ENCODE data around the gene DYRK1A. TPM values are rescaled to one million over a fixed set of nuclear protein-coding genes. Genes with fewer than 3 reads are reported as not detected.

The DYRK1A gene
- polyA plus RNA-seq, 1 donor from 2014 or later = 94.8 TPM

DNA sequence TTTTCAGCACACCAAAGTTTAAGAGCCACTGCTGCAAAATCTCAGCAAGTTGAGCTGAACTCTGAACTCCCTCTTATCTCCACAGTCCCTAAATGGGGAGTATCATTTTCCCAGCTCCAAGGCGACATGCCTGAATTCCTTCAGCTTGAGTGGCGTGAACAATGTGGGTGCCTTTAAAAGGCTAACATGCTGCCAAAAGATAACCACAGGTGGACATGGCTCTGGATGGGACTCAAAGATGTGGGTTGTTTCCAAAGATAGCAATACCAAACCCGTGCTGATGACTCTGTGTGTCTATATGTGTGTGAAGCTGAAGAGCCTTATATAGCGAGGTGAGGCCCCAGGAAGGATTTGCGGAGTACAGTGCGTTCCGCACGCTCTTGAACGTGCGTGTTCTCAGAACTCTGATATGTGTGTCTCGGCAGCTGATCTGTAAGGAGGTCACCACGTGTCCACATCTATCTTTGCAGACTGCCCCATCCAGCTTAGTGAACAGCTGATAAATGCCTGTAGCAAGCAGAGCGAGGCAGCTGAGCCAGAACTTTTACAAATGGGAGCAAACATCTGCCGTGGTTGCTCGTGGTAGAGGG, 189.2 kb downstream of the DYRK1A start:
- H3K27ac ChIP-seq (ENCODE audit: low read length) = no peak overlapping the region
- no peaks in the 10 kb centered on the region for H3K9me2 ChIP-seq (ENCODE audit: insufficient read depth, low read length)
- TF ChIP-seq, protein P1, sequence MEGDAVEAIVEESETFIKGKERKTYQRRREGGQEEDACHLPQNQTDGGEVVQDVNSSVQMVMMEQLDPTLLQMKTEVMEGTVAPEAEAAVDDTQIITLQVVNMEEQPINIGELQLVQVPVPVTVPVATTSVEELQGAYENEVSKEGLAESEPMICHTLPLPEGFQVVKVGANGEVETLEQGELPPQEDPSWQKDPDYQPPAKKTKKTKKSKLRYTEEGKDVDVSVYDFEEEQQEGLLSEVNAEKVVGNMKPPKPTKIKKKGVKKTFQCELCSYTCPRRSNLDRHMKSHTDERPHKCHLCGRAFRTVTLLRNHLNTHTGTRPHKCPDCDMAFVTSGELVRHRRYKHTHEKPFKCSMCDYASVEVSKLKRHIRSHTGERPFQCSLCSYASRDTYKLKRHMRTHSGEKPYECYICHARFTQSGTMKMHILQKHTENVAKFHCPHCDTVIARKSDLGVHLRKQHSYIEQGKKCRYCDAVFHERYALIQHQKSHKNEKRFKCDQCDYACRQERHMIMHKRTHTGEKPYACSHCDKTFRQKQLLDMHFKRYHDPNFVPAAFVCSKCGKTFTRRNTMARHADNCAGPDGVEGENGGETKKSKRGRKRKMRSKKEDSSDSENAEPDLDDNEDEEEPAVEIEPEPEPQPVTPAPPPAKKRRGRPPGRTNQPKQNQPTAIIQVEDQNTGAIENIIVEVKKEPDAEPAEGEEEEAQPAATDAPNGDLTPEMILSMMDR (IDR thresholded peaks at IDR 0.05; ENCODE audit: poor library complexity, severe bottlenecking) = no peak
- no peak for TF ChIP-seq SMC3 (conservative IDR thresholded peaks at IDR 0.05; ENCODE audit: poor library complexity)
- TF ChIP-seq, protein P2, sequence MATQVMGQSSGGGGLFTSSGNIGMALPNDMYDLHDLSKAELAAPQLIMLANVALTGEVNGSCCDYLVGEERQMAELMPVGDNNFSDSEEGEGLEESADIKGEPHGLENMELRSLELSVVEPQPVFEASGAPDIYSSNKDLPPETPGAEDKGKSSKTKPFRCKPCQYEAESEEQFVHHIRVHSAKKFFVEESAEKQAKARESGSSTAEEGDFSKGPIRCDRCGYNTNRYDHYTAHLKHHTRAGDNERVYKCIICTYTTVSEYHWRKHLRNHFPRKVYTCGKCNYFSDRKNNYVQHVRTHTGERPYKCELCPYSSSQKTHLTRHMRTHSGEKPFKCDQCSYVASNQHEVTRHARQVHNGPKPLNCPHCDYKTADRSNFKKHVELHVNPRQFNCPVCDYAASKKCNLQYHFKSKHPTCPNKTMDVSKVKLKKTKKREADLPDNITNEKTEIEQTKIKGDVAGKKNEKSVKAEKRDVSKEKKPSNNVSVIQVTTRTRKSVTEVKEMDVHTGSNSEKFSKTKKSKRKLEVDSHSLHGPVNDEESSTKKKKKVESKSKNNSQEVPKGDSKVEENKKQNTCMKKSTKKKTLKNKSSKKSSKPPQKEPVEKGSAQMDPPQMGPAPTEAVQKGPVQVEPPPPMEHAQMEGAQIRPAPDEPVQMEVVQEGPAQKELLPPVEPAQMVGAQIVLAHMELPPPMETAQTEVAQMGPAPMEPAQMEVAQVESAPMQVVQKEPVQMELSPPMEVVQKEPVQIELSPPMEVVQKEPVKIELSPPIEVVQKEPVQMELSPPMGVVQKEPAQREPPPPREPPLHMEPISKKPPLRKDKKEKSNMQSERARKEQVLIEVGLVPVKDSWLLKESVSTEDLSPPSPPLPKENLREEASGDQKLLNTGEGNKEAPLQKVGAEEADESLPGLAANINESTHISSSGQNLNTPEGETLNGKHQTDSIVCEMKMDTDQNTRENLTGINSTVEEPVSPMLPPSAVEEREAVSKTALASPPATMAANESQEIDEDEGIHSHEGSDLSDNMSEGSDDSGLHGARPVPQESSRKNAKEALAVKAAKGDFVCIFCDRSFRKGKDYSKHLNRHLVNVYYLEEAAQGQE (IDR thresholded peaks at IDR 0.05; ENCODE audit: borderline replicate concordance) = no peak
- TF ChIP-seq TAF1 (IDR thresholded peaks at IDR 0.05; ENCODE audit: low read depth) = no peak
- no peak for TF ChIP-seq POLR2AphosphoS5 (IDR thresholded peaks at IDR 0.05)
- TF ChIP-seq EP300 (conservative IDR thresholded peaks at IDR 0.05; ENCODE audit: poor library complexity, severe bottlenecking) = no peak
- TF ChIP-seq RAD21 (conservative IDR thresholded peaks at IDR 0.05) = no peak
- no peak for TF ChIP-seq EZH2 (IDR thresholded peaks at IDR 0.05; ENCODE audit: borderline replicate concordance, insufficient read depth, low read length, poor library complexity, severe bottlenecking)
- no peak for TF ChIP-seq MXI1 (conservative IDR thresholded peaks at IDR 0.05; ENCODE audit: poor library complexity, severe bottlenecking)
- H3K9me3 ChIP-seq (ENCODE audit: low read length) = no peaks in the 10 kb centered on the region
- H3K27me3 ChIP-seq (ENCODE audit: insufficient read depth, low read depth, low read length) = no peaks in the 10 kb centered on the region
- H3K4me3 ChIP-seq (ENCODE audit: low read length) = no peak overlapping the region
- no peaks in the 10 kb centered on the region for H3F3A ChIP-seq (ENCODE audit: insufficient read depth, low read length, poor library complexity, severe bottlenecking)
- H3K4me2 ChIP-seq (ENCODE audit: low read length) = no peak overlapping the region
- H3K36me3 ChIP-seq (ENCODE audit: insufficient read depth, low read length) = no peaks in the 10 kb centered on the region
- no peak overlapping the region for H3K9ac ChIP-seq (ENCODE audit: low read length)
- H4K20me1 ChIP-seq (ENCODE audit: insufficient read depth) = no peaks in the 10 kb centered on the region
- H3K79me2 ChIP-seq (replicated peaks; ENCODE audit: insufficient read depth, low read length) = no peaks in the 10 kb centered on the region
- no peak overlapping the region for H2AFZ ChIP-seq (ENCODE audit: low read depth, low read length)

DNA sequence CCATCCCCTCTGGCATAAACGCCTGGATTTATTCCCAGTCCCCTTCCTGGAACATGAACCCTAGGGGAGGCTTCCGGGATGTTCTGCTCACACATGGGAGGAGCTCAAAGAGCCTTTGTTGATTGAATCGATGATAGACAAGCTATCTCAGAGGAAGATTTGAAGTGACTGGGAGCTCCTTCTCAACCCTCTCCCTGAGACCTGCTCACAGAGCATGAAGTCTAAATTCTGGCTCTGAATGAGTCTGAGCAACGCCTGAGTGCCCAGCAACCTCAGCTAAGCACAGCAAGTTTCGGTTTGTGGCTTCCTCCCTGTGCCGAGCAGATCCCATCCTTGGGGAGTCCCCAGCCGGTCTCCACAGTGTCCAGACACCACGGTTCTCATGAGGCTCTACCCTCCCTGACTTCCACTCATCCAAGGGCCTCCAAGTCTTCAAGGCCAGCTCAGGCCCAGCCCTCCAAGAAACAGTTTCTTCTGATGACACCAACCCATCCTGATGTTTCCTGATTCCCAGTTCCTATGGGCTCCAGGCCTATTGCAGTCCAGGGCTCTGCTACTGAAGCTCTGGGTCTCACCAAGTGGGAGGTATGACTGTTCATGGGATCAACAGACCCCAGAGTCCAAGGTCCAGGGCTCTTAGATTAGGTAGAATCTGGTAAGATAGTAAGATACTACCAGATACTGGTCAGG, 190.8 kb downstream of the DYRK1A start:
- H3K27me3 ChIP-seq (ENCODE audit: insufficient read depth, low read depth, low read length) = no peaks in the 10 kb centered on the region
- no peak overlapping the region for H3K9ac ChIP-seq (ENCODE audit: low read length)
- no peaks in the 10 kb centered on the region for H3K36me3 ChIP-seq (ENCODE audit: insufficient read depth, low read length)
- no peaks in the 10 kb centered on the region for H3K9me2 ChIP-seq (ENCODE audit: insufficient read depth, low read length)
- H2AFZ ChIP-seq (ENCODE audit: low read depth, low read length) = no peak overlapping the region
- TF ChIP-seq POLR2AphosphoS5 (IDR thresholded peaks at IDR 0.05) = no peak
- TF ChIP-seq SMC3 (conservative IDR thresholded peaks at IDR 0.05; ENCODE audit: poor library complexity) = no peak
- no peak for TF ChIP-seq MXI1 (conservative IDR thresholded peaks at IDR 0.05; ENCODE audit: poor library complexity, severe bottlenecking)
- TF ChIP-seq, protein P2 (IDR thresholded peaks at IDR 0.05; ENCODE audit: borderline replicate concordance) = no peak
- TF ChIP-seq, protein P1 (IDR thresholded peaks at IDR 0.05; ENCODE audit: poor library complexity, severe bottlenecking) = no peak
- TF ChIP-seq EP300 (conservative IDR thresholded peaks at IDR 0.05; ENCODE audit: poor library complexity, severe bottlenecking) = no peak
- TF ChIP-seq EZH2 (IDR thresholded peaks at IDR 0.05; ENCODE audit: borderline replicate concordance, insufficient read depth, low read length, poor library complexity, severe bottlenecking) = no peak
- TF ChIP-seq TAF1 (IDR thresholded peaks at IDR 0.05; ENCODE audit: low read depth) = no peak
- TF ChIP-seq RAD21 (conservative IDR thresholded peaks at IDR 0.05) = no peak
- no peaks in the 10 kb centered on the region for H3K9me3 ChIP-seq (ENCODE audit: low read length)
- H3K27ac ChIP-seq (ENCODE audit: low read length) = no peak overlapping the region
- H3F3A ChIP-seq (ENCODE audit: insufficient read depth, low read length, poor library complexity, severe bottlenecking) = no peaks in the 10 kb centered on the region
- no peak overlapping the region for H3K4me3 ChIP-seq (ENCODE audit: low read length)
- H4K20me1 ChIP-seq (ENCODE audit: insufficient read depth) = no peaks in the 10 kb centered on the region
- H3K79me2 ChIP-seq (replicated peaks; ENCODE audit: insufficient read depth, low read length) = no peaks in the 10 kb centered on the region
- H3K4me2 ChIP-seq (ENCODE audit: low read length) = no peak overlapping the region
